Transverse colon (tissue), 4 donors: Measurements from ENCODE around the gene HOXA6. TPM values are rescaled to one million over a fixed set of nuclear protein-coding genes. Genes with fewer than 3 reads are reported as not detected.

Source experiments
- DNase-seq: peaks from one replicate; pipeline ENCODE4 v3.0.0-alpha.2; 2019
- H3K27ac ChIP-seq, 4 donors: fragments of 200-600 bp; sonication (generic); 2 replicates each; pipeline ENCODE4 v1.5.1; 2016 to 2018; ENCODE audit warnings: inconsistent platforms in 4 of 4
- H3K27me3 ChIP-seq: fragments of 200-600 bp; sonication (generic); 2 replicates; pipeline ENCODE4 v1.5.1; 2017; ENCODE audit warnings: inconsistent platforms
- H3K36me3 ChIP-seq, 4 donors: fragments of 200-600 bp; sonication (generic); 2 replicates each; pipeline ENCODE4 v1.5.1; 2017 to 2019; ENCODE audit warnings: inconsistent platforms in 4 of 4
- H3K4me1 ChIP-seq, 4 donors: fragments of 200-600 bp; sonication (generic); 2 replicates each; pipeline ENCODE4 v1.5.1; 2017 to 2020; ENCODE audit warnings: inconsistent platforms in 4 of 4
- H3K4me3 ChIP-seq, 4 donors: fragments of 200-600 bp; sonication (generic); 1 replicate in 1 of 4; 2 replicates in 3 of 4; pipeline versions ENCODE4 v1.5.1 to v1.6.1; 2017 to 2019; ENCODE audit warnings: inconsistent platforms in 4 of 4
- H3K9me3 ChIP-seq, 2 donors: fragments of 200-600 bp; sonication (generic); 2 replicates each; pipeline ENCODE4 v1.5.1; 2017 to 2019; ENCODE audit warnings: inconsistent platforms in 2 of 2
- EP300 ChIP-seq: sonication (generic); formaldehyde crosslinking; IDR thresholded peaks from one replicate; pipeline ENCODE4 v1.6.1; 2017; ENCODE audit warnings: antibody characterized with exemption, low read depth
- POLR2A ChIP-seq: fragments of 450-650 bp; IDR thresholded peaks from one replicate; pipeline ENCODE4 v1.6.1; 2016; ENCODE audit warnings: antibody characterized with exemption, mild to moderate bottlenecking, moderate library complexity
- POLR2AphosphoS5 ChIP-seq, 3 donors: sonication (generic); formaldehyde crosslinking; IDR thresholded peaks; one replicate each; pipeline ENCODE4 v1.6.1; 2016; ENCODE audit warnings: antibody characterized with exemption in 3 of 3
- WGBS, 2 donors: methylation state at CpG; one replicate each; pipeline ENCODE4 v1.1.5; 2018; ENCODE audit warnings: low coverage in 1 of 2; 5-methylcytosine and 5-hydroxymethylcytosine counted together
- in situ Hi-C, 4 donors: fragments of 200-750 bp; cut with MboI; loops; one replicate each; pipeline versions ENCODE4 v1.15.0 to v1.15.1; 2017; ENCODE audit warnings: low sequenced_read_pairs in 3 of 4, low pct_ligation_motif_present in 1 of 4, low pct_unique_long_range_greater_than_20kb in 1 of 4
- intact Hi-C: fragments of 100-400 bp; cut with DNase I; formaldehyde crosslinking; loops from one replicate; pipeline ENCODE4 v1.15.1; 2023; ENCODE audit warnings: low total_unique reads
- total RNA-seq, 4 donors: library from RNA; depleted of rRNA; stranded (reverse); fragments of >200 nt; gene quantifications; one replicate each; pipeline ENCODE4 v1.1.0, GENCODE V29; 2016
- TF ChIP-seq, protein P1 (sequence below), 5 experiments: fragments of 200-600 bp in 3 of 5; fragments of 450-650 bp in 2 of 5; sonication (generic) in 3 of 5; IDR thresholded peaks; 1 replicate in 2 of 5; 2 replicates in 3 of 5; pipeline ENCODE4 v1.5.1; 2016 to 2017; ENCODE audit warnings: antibody characterized with exemption in 5 of 5, inconsistent platforms in 3 of 5, mild to moderate bottlenecking in 2 of 5, moderate library complexity in 1 of 5

The HOXA6 gene
- total RNA-seq, 4 donors from 2014 or later = 12.9 to 27.8 (median 17.3) TPM

- DNase-seq = peak; percentile 35
- H3K4me3 ChIP-seq = peak overlapping the region; percentile 58 to 67 (median 60)
- H3K27me3 ChIP-seq = peaks cover 57% of the 10 kb centered on the region
- H3K4me1 ChIP-seq = peaks cover 0 to 42% (median 29%) of the 10 kb centered on the region in 4 donors
- WGBS, 2 donors = 3 to 6% methylated on average over 16 to 30 of the region's 30 CpGs
- TF ChIP-seq EP300 (no peak), POLR2A (peak; percentile 7), POLR2AphosphoS5 (IDR thresholded peaks at IDR 0.05) (peak in 2 of 3 donors; percentile 7 to 10)
- TF ChIP-seq, protein P1, sequence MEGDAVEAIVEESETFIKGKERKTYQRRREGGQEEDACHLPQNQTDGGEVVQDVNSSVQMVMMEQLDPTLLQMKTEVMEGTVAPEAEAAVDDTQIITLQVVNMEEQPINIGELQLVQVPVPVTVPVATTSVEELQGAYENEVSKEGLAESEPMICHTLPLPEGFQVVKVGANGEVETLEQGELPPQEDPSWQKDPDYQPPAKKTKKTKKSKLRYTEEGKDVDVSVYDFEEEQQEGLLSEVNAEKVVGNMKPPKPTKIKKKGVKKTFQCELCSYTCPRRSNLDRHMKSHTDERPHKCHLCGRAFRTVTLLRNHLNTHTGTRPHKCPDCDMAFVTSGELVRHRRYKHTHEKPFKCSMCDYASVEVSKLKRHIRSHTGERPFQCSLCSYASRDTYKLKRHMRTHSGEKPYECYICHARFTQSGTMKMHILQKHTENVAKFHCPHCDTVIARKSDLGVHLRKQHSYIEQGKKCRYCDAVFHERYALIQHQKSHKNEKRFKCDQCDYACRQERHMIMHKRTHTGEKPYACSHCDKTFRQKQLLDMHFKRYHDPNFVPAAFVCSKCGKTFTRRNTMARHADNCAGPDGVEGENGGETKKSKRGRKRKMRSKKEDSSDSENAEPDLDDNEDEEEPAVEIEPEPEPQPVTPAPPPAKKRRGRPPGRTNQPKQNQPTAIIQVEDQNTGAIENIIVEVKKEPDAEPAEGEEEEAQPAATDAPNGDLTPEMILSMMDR (IDR thresholded peaks at IDR 0.05) = no peak
- intact Hi-C loops = no loop called here
- in situ Hi-C loops = loop anchor here in 3 of 4 donors (25.0 kb wide), 3 partner anchors 809 to 1309 kb away; no protein-coding TSS in a partner anchor
- no peaks in the 10 kb centered on the region for H3K9me3 ChIP-seq
- H3K27ac ChIP-seq = peak overlapping the region; percentile 95 to 99 (median 98)
- no peaks in the 10 kb centered on the region for H3K36me3 ChIP-seq
Observed at GRCh38 chr7:27171637-27172314, 24.2 kb upstream of the HOXA6 start.

DNA sequence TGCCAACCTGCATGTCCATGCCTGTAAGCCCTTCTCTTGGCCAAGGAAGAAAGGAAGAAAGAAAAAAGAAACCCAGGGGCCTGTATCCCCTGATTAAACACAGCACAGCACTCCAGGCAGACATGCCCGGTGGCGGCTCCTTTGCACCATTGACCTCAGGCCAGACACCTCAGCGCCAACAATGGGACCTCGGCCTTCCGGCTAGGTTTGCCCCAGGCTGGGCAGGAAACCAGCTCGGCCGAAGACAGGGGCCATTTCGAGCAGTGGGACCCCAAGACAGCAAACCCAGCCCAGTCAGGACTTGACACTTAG, 23.7 kb upstream of the HOXA6 start:
- Histone ChIP-seq H3K27me3 (peaks cover 61% of the 10 kb centered on the region), H3K4me3 (peak overlapping the region; percentile 58 to 67 (median 60)), H3K27ac (peak overlapping the region; percentile 95 to 99 (median 98)), H3K9me3 (no peaks in the 10 kb centered on the region), H3K4me1 (peaks cover 0 to 44% (median 26%) of the 10 kb centered on the region in 4 donors), H3K36me3 (no peaks in the 10 kb centered on the region)
- intact Hi-C loops = no loop called here
- TF ChIP-seq POLR2AphosphoS5 (IDR thresholded peaks at IDR 0.05) (peak in 1 of 3 donors; percentile 5), POLR2A (no peak), EP300 (no peak)
- TF ChIP-seq, protein P1 (IDR thresholded peaks at IDR 0.05) = no peak
- in situ Hi-C loops = loop anchor here in 3 of 4 donors (25.0 kb wide), 3 partner anchors 809 to 1309 kb away; no protein-coding TSS in a partner anchor
- DNase-seq = peak; percentile 47
- WGBS, 2 donors = 9 to 20% methylated on average over 1 to 8 of the region's 8 CpGs

- peaks cover 0 to 40% (median 24%) of the 10 kb centered on the region in 4 donors for H3K4me1 ChIP-seq
- H3K27me3 ChIP-seq = peaks cover 65% of the 10 kb centered on the region
- no peak for TF ChIP-seq POLR2AphosphoS5 (IDR thresholded peaks at IDR 0.05)
- TF ChIP-seq POLR2A = no peak
- TF ChIP-seq, protein P1 (IDR thresholded peaks at IDR 0.05) = no peak
- TF ChIP-seq EP300 = no peak
- 7 to 15% methylated on average over 11 of the region's 11 CpGs for WGBS, 2 donors
- H3K9me3 ChIP-seq = no peaks in the 10 kb centered on the region
- intact Hi-C loops (no loop called here), in situ Hi-C loops (loop anchor here in 3 of 4 donors (25.0 kb wide), 3 partner anchors 808 to 1308 kb away; no protein-coding TSS in a partner anchor)
- no peak for DNase-seq
- no peaks in the 10 kb centered on the region for H3K36me3 ChIP-seq
- peak overlapping the region; percentile 95 to 99 (median 98) for H3K27ac ChIP-seq
- peak overlapping the region; percentile 58 to 69 (median 64) for H3K4me3 ChIP-seq
Observed at GRCh38 chr7:27170426-27171324, 23.1 kb upstream of the HOXA6 start.
